Mesenchymal stem cell (in vitro differentiated cells and primary cell): ENCODE measurements around the gene TSPAN14.

Source experiments
- DNase-seq: peaks from one replicate; pipeline ENCODE4 v3.0.0-alpha.2; 2013
- H2AFZ ChIP-seq: one replicate; pipeline ENCODE4 v1.6.1; 2013; ENCODE audit warnings: low read depth, mild to moderate bottlenecking, control low read depth, inconsistent platforms, low read length, moderate library complexity
- H2AK5ac ChIP-seq: 2 replicates; pipeline ENCODE4 v1.6.1; 2013; ENCODE audit warnings: low read length, moderate library complexity, mild to moderate bottlenecking, inconsistent platforms; ENCODE audit not compliant: severe bottlenecking
- H2BK120ac ChIP-seq: one replicate; pipeline ENCODE4 v1.6.1; 2013; ENCODE audit warnings: low read depth, mild to moderate bottlenecking, inconsistent platforms, low read length, moderate library complexity
- H2BK12ac ChIP-seq, 2 experiments: one replicate each; pipeline ENCODE4 v1.6.1; 2013; ENCODE audit warnings: inconsistent platforms in 2 of 2, low read length in 2 of 2, mild to moderate bottlenecking in 2 of 2, moderate library complexity in 2 of 2, control low read depth in 1 of 2
- H2BK15ac ChIP-seq: one replicate; pipeline ENCODE4 v1.6.1; 2013; ENCODE audit warnings: mild to moderate bottlenecking, low read depth, inconsistent platforms; ENCODE audit not compliant: poor library complexity, severe bottlenecking
- H2BK5ac ChIP-seq: 2 replicates; pipeline ENCODE4 v1.6.1; 2013; ENCODE audit warnings: low read depth, mild to moderate bottlenecking, low read length, control low read depth, inconsistent platforms; ENCODE audit not compliant: poor library complexity, severe bottlenecking
- H3K14ac ChIP-seq, 2 experiments: one replicate each; pipeline ENCODE4 v1.6.1; 2013; ENCODE audit warnings: inconsistent platforms in 2 of 2, low read length in 2 of 2, control low read depth in 1 of 2, mild to moderate bottlenecking in 1 of 2, moderate library complexity in 1 of 2
- H3K18ac ChIP-seq, 2 experiments: one replicate each; pipeline ENCODE4 v1.6.1; 2013; ENCODE audit warnings: inconsistent platforms in 2 of 2, low read length in 2 of 2, control low read depth in 1 of 2, low read depth in 1 of 2, mild to moderate bottlenecking in 1 of 2
- H3K23ac ChIP-seq, 2 experiments: one replicate each; pipeline ENCODE4 v1.6.1; 2013; ENCODE audit warnings: inconsistent platforms in 2 of 2, low read length in 2 of 2, mild to moderate bottlenecking in 2 of 2, moderate library complexity in 2 of 2, control low read depth in 1 of 2
- H3K27ac ChIP-seq: 2 replicates; pipeline ENCODE4 v1.5.1; 2013; ENCODE audit warnings: mild to moderate bottlenecking, moderate library complexity, low read length, control low read depth, inconsistent platforms; ENCODE audit not compliant: poor library complexity, severe bottlenecking
- H3K27me3 ChIP-seq, 2 experiments: 2 replicates each; pipeline versions ENCODE4 v1.6.1 to v1.7.0; 2013; ENCODE audit warnings: low read length in 2 of 2, mild to moderate bottlenecking in 2 of 2, moderate library complexity in 2 of 2, control low read depth in 1 of 2, inconsistent platforms in 1 of 2; ENCODE audit not compliant: control insufficient read depth in 1 of 2, insufficient read depth in 1 of 2
- H3K36me3 ChIP-seq, 2 experiments: 2 replicates each; pipeline versions ENCODE4 v1.6.1 to v1.7.0; 2013; ENCODE audit warnings: low read length in 2 of 2, control low read depth in 1 of 2, inconsistent platforms in 1 of 2, low read depth in 1 of 2, mild to moderate bottlenecking in 1 of 2; ENCODE audit not compliant: insufficient read depth in 2 of 2, control insufficient read depth in 1 of 2
- H3K4ac ChIP-seq, 2 experiments: one replicate each; pipeline ENCODE4 v1.6.1; 2013; ENCODE audit warnings: inconsistent platforms in 2 of 2, low read length in 2 of 2, mild to moderate bottlenecking in 2 of 2, moderate library complexity in 2 of 2, control low read depth in 1 of 2, low read depth in 1 of 2
- H3K4me1 ChIP-seq: 2 replicates; pipeline ENCODE4 v1.6.1; 2013; ENCODE audit warnings: low read depth, low read length, control low read depth; ENCODE audit not compliant: control insufficient read depth, insufficient read depth
- H3K4me2 ChIP-seq: 2 replicates; pipeline ENCODE4 v1.6.1; 2013; ENCODE audit warnings: low read length, mild to moderate bottlenecking, inconsistent platforms; ENCODE audit not compliant: poor library complexity, severe bottlenecking
- H3K4me3 ChIP-seq, 2 experiments: 2 replicates each; pipeline versions ENCODE4 v1.5.1 to v1.7.0; 2013; ENCODE audit warnings: low read length in 2 of 2, mild to moderate bottlenecking in 2 of 2, control low read depth in 1 of 2, low read depth in 1 of 2; ENCODE audit not compliant: insufficient read depth in 1 of 2
- H3K79me1 ChIP-seq: replicated peaks from 2 replicates; pipeline ENCODE4 v1.6.1; 2013; ENCODE audit warnings: mild to moderate bottlenecking, control low read depth, low read length, inconsistent platforms; ENCODE audit not compliant: poor library complexity, severe bottlenecking
- H3K9ac ChIP-seq: 2 replicates; pipeline ENCODE4 v1.7.0; 2013; ENCODE audit warnings: mild to moderate bottlenecking, low read length, moderate library complexity
- H3K9me3 ChIP-seq: 2 replicates; pipeline ENCODE4 v1.7.0; 2013; ENCODE audit warnings: mild to moderate bottlenecking, low read length; ENCODE audit not compliant: control insufficient read depth
- H4K8ac ChIP-seq: one replicate; pipeline ENCODE4 v1.6.1; 2013; ENCODE audit warnings: inconsistent platforms, mild to moderate bottlenecking, low read length, moderate library complexity
- H4K91ac ChIP-seq: one replicate; pipeline ENCODE4 v1.6.1; 2013; ENCODE audit warnings: mild to moderate bottlenecking, low read length, inconsistent platforms
- WGBS: methylation state at CpG from one replicate; pipeline ENCODE4 v1.1.7; 2013; ENCODE audit warnings: mixed read lengths; 5-methylcytosine and 5-hydroxymethylcytosine counted together

Gene TSPAN14

DNA sequence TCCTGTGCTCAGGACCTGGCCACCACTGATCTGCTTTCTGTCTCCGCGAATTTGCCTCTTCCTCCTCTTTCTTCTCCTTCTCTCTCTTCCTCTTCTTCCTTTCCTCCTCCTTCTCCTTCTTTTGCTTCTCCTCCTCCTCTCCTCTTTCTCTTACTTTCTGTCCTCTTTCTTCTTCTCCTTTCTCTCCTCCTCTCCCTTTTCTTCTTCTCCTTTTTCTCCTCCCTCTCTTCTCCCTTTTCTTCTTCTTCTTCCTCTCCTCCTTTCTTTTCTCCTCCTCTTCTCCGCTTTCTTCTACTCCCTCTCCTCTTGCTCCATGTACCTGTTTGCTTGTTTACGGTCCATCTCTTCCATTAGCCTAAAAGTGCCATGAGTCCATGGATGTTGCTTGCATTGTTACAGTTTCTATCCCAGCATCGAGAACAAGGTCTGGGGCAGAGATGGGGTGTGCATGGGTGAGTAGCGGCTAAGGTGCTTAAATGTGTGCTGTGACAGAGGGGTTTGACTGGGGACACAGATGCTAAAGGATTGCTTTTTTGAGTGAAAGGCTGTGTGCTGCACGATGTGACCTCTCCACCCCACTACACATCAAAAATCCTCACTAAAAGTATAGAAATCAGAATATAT, 91.3 kb downstream of the TSPAN14 start:
- no peak overlapping the region for H3K18ac ChIP-seq
- no peak overlapping the region for H3K27ac ChIP-seq
- H2AFZ ChIP-seq = no peak overlapping the region
- H3K9me3 ChIP-seq = no peaks in the 10 kb centered on the region
- no peak overlapping the region for H3K9ac ChIP-seq
- H2BK12ac ChIP-seq = no peak overlapping the region
- H3K79me1 ChIP-seq = no peaks in the 10 kb centered on the region
- peak overlapping the region in 1 of 2 experiments; percentile 27 for H3K14ac ChIP-seq
- H4K8ac ChIP-seq = no peak overlapping the region
- no peak overlapping the region for H2AK5ac ChIP-seq
- H3K27me3 ChIP-seq = peaks cover 4 to 44% of the 10 kb centered on the region in 2 experiments
- H2BK5ac ChIP-seq = no peak overlapping the region
- H2BK15ac ChIP-seq = no peak overlapping the region
- no peaks in the 10 kb centered on the region for H3K36me3 ChIP-seq
- no peak overlapping the region for H2BK120ac ChIP-seq
- H4K91ac ChIP-seq = no peak overlapping the region
- no peak overlapping the region for H3K23ac ChIP-seq
- no peak overlapping the region for H3K4me3 ChIP-seq
- DNase-seq = no peak
- no peak overlapping the region for H3K4me2 ChIP-seq
- H3K4ac ChIP-seq = no peak overlapping the region
- 94% methylated on average over 5 of the region's 7 CpGs for WGBS
- H3K4me1 ChIP-seq = peaks cover 8% of the 10 kb centered on the region

DNA sequence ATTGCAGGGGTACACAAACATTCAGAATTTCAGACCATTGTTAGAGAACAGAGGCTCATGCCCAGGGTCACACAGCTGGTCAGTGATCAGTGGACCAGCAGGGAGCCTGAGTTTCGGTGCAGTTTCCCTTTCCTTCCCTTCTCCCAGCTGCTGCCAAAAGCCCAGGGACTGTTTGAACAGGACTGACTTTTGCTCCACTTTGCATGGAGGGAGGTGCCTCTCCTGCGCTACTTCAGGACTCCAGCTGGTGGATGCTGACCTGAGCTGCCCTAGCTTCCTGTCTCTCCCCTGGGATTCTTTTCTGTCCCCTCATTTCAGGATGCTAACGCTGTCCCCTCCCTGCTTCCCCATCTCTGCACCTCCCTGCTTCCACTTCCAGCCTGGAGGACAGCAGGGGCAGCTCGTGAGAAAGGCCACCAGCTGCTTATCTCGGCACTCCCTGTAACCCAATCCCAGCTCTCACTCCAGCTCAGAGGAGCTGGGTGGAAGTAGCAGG, 98.1 kb downstream of the TSPAN14 start:
- H2BK120ac ChIP-seq = no peak overlapping the region
- 33% methylated on average over 3 of the region's 5 CpGs for WGBS

DNA sequence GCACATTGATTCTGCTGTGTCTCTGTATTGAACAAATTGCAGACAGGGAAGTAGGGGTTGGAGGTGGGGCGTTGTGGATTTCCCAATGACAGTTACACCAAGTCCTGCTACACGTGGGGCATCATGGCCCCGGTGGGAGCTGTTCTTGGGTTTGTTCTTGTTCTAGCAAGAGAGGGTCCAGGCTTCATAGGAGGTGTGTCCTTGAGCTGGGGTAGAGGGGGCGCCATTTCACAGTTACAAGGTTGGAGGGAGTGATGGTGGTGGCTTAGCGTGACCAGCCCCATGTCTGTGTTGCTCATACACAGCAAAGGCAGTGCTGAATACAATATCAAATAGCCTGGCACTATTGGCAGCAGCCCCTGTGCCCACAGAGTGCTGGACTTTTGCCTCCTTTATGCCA, 99.3 kb downstream of the TSPAN14 start:
- Histone ChIP-seq H3K4me1 (peaks cover 7% of the 10 kb centered on the region), H3K27ac (no peak overlapping the region), H3K4ac (no peak overlapping the region), H2AFZ (no peak overlapping the region), H4K91ac (no peak overlapping the region), H2BK120ac (no peak overlapping the region), H3K4me2 (no peak overlapping the region), H3K14ac (no peak overlapping the region), H4K8ac (no peak overlapping the region), H3K18ac (no peak overlapping the region), H3K79me1 (no peaks in the 10 kb centered on the region), H3K27me3 (peaks cover 18 to 37% of the 10 kb centered on the region in 2 experiments), H3K4me3 (no peak overlapping the region), H3K9ac (no peak overlapping the region), H3K9me3 (no peaks in the 10 kb centered on the region), H2AK5ac (no peak overlapping the region), H2BK15ac (no peak overlapping the region), H3K36me3 (no peaks in the 10 kb centered on the region), H2BK5ac (no peak overlapping the region), H2BK12ac (no peak overlapping the region), H3K23ac (no peak overlapping the region)
- DNase-seq = no peak
- WGBS = 91% methylated on average over 5 of the region's 5 CpGs

More for the DNA sequence above, 98.1 kb downstream of the TSPAN14 start:
- Histone ChIP-seq H2AK5ac (no peak overlapping the region), H3K4ac (no peak overlapping the region), H4K91ac (no peak overlapping the region), H3K14ac (no peak overlapping the region), H2BK15ac (no peak overlapping the region), H3K4me3 (no peak overlapping the region), H3K36me3 (no peaks in the 10 kb centered on the region), H2AFZ (peak overlapping the region; percentile 36), H2BK5ac (no peak overlapping the region), H4K8ac (no peak overlapping the region), H3K9ac (no peak overlapping the region), H3K9me3 (no peaks in the 10 kb centered on the region), H3K27me3 (peaks cover 18 to 42% of the 10 kb centered on the region in 2 experiments), H2BK12ac (no peak overlapping the region), H3K27ac (no peak overlapping the region), H3K18ac (no peak overlapping the region), H3K23ac (no peak overlapping the region), H3K4me1 (peaks cover 7% of the 10 kb centered on the region), H3K79me1 (no peaks in the 10 kb centered on the region), H3K4me2 (no peak overlapping the region)
- DNase-seq = no peak

DNA sequence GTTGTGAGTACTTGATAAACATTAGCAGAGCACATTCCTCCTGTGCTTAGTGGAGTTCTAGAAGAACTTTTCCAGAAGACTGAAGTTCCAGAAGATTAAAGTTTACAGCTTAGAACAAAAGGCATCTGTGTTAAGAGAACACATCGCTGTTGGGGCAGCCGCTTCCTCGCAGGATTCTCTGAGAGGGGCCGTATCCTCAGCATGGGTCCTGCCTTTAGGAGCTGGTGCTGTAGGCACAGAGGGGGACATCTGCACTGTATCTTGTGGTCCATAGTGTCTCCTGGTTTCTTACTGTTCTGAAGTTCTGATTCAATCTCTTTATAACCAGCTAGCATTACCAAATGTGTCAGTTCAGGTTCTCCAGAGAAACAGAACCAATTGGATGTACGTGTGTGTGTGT, 99.9 kb downstream of the TSPAN14 start:
- peaks cover 18 to 32% of the 10 kb centered on the region in 2 experiments for H3K27me3 ChIP-seq
- no peak overlapping the region for H3K4me3 ChIP-seq
- no peak overlapping the region for H3K27ac ChIP-seq
- no peak overlapping the region for H4K8ac ChIP-seq
- H3K9me3 ChIP-seq = no peaks in the 10 kb centered on the region
- no peak for DNase-seq
- H2BK120ac ChIP-seq = no peak overlapping the region
- no peak overlapping the region for H2BK12ac ChIP-seq
- no peak overlapping the region for H3K4ac ChIP-seq
- WGBS = 90% methylated on average over 5 of the region's 5 CpGs
- no peak overlapping the region for H3K23ac ChIP-seq
- H3K4me1 ChIP-seq = peaks cover 7% of the 10 kb centered on the region
- H2AK5ac ChIP-seq = no peak overlapping the region
- H4K91ac ChIP-seq = no peak overlapping the region
- H2BK15ac ChIP-seq = no peak overlapping the region
- H3K14ac ChIP-seq = no peak overlapping the region
- H3K18ac ChIP-seq = no peak overlapping the region
- H3K36me3 ChIP-seq = no peaks in the 10 kb centered on the region
- no peak overlapping the region for H2AFZ ChIP-seq
- no peaks in the 10 kb centered on the region for H3K79me1 ChIP-seq
- no peak overlapping the region for H2BK5ac ChIP-seq
- H3K9ac ChIP-seq = no peak overlapping the region
- no peak overlapping the region for H3K4me2 ChIP-seq
